Activated CD8-positive, alpha-beta memory T cell treated with anti-CD3 and anti-CD28 coated beads, Interleukin-2, amount 50 U/mL, for 1 hour (primary cell): Measurements from ENCODE around the gene ACER3.
"Not testable (repeated sequence)": the region's sequence is repeated elsewhere in the genome, so short reads cannot be mapped to it uniquely, and the experiment has no call there.

Source experiments
- DNase-seq: peaks from one replicate; pipeline ENCODE4 v3.0.0-alpha.2; 2020; ENCODE audit errors: extremely low read depth

The ACER3 gene

GRCh38 chr11:76872959-76873827, 12.5 kb downstream of the ACER3 start:
- DNase-seq, result no peak

GRCh38 chr11:76878014-76878413, 17.3 kb downstream of the ACER3 start:
- no peak for DNase-seq

GRCh38 chr11:76880314-76880713, 19.6 kb downstream of the ACER3 start:
- DNase-seq, result no peak

GRCh38 chr11:76880956-76881355, 20.2 kb downstream of the ACER3 start:
- DNase-seq, result no peak

- DNase-seq, result no peak
These were observed 24.8 kb downstream of the ACER3 start for GRCh38 chr11:76885390-76886097.

- DNase-seq, result no peak
These were observed 28.3 kb downstream of the ACER3 start for GRCh38 chr11:76888989-76889388.

GRCh38 chr11:76889411-76889975, 28.8 kb downstream of the ACER3 start:
- DNase-seq, result no peak

GRCh38 chr11:76890329-76890728, 29.6 kb downstream of the ACER3 start:
- DNase-seq, result no peak

GRCh38 chr11:76891285-76891684, 30.6 kb downstream of the ACER3 start:
- no peak for DNase-seq

GRCh38 chr11:76891793-76892192, 31.1 kb downstream of the ACER3 start:
- no peak for DNase-seq

- DNase-seq, result no peak
These were observed 31.6 kb downstream of the ACER3 start for GRCh38 chr11:76892306-76892705.

- no peak for DNase-seq
These were observed 36.5 kb downstream of the ACER3 start for GRCh38 chr11:76897233-76897632.

- DNase-seq, result no peak
These were observed 40.4 kb downstream of the ACER3 start for GRCh38 chr11:76901144-76901543.

- not testable (repeated sequence) for DNase-seq
These were observed 40.9 kb downstream of the ACER3 start for GRCh38 chr11:76901622-76902021.

- no peak for DNase-seq
These were observed 41.6 kb downstream of the ACER3 start for GRCh38 chr11:76902121-76903014.

- DNase-seq, result no peak
These were observed 42.6 kb downstream of the ACER3 start for GRCh38 chr11:76903325-76903724.

- no peak for DNase-seq
These were observed 50.1 kb downstream of the ACER3 start for GRCh38 chr11:76910620-76911414.

- DNase-seq, result no peak
These were observed 50.7 kb downstream of the ACER3 start for GRCh38 chr11:76911415-76911808.

GRCh38 chr11:76916712-76917111, 56.0 kb downstream of the ACER3 start:
- no peak for DNase-seq

GRCh38 chr11:76918941-76919386, 58.2 kb downstream of the ACER3 start:
- DNase-seq, result no peak

GRCh38 chr11:76919467-76919866, 58.7 kb downstream of the ACER3 start:
- no peak for DNase-seq
